G401 (cell line): ENCODE results near the gene KRT12. TPM values are rescaled to one million over a fixed set of nuclear protein-coding genes. Genes with fewer than 3 reads are reported as not detected.
"Not testable (repeated sequence)": the region's sequence is repeated elsewhere in the genome, so short reads cannot be mapped to it uniquely, and the experiment has no call there.

Experiments used
- DNase-seq: peaks from one replicate; pipeline ENCODE4 v3.0.0-alpha.2; 2015; ENCODE audit warnings: low spot score
- in situ Hi-C: cut with HindIII; loops from 2 replicates; pipeline ENCODE4 v1.10.0; 2016; ENCODE audit warnings: low sequenced_read_pairs, mixed read lengths
- total RNA-seq: library from RNA; depleted of rRNA; stranded (reverse); fragments of >200 nt; shearing (Covaris generic); gene quantifications from 2 replicates; pipeline ENCODE4 v1.2.3, GENCODE V29; 2014; rRNA removed

Gene KRT12
- total RNA-seq, 1 experiment from 2014 or later: not detected

DNA sequence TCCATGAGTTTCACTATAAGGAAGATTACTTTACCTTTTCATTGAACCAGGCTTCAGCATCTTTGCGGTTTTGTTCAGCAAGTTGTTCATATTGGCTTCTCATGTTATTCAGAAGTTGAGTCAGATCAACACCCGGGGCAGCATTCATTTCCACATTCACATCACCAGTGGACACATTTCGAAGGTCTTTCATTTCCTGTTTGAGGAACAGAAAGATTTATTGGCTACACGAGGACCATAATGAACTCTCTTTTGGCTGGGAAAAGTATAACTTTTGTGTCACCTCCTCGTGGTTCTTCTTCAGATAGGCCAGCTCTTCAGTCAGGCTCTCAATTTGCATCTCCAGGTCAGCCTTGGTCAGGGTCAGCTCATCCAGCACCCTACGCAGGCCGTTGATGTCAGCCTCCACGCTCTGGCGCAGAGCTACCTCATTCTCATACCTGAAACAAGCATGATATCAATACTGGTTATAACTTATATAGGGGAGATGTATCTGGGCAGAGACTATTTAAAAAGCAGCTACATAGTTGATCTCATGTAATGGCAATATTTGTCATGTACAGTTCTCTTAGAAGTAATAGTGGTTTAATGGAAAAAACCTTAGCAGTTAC lies 46.7 kb downstream of the KRT12 start:
- in situ Hi-C loops: no loop called here
- DNase-seq: no peak

DNA sequence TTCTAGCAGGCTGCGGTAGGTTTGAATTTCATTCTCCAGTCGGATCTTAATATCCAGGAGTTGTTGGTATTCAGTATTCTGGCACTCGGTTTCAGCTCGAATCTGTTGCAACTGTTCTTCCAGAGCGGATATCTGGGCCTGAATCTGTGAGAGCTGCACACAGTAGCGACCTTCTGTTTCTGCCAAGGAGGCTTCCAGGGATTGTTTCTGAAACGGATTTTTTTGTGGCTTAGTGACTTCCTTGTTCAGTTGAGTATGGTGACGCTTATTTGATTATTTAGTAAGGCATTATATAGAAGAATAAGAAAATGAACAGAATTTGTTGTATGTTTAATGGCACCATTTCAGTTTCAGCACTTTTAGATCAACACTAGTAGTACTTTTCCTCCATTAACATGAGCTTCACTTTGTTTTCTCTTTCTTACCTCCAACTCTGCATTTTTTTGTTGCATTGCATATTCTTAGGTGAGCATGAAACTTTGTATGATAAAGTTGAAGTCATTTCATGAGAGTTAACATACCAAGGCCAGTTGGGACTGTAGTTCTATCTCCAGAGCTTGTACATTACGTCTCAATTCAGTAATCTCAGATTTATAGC lies 47.4 kb downstream of the KRT12 start:
- DNase-seq: peak; percentile 23
- in situ Hi-C loops: no loop called here

DNA sequence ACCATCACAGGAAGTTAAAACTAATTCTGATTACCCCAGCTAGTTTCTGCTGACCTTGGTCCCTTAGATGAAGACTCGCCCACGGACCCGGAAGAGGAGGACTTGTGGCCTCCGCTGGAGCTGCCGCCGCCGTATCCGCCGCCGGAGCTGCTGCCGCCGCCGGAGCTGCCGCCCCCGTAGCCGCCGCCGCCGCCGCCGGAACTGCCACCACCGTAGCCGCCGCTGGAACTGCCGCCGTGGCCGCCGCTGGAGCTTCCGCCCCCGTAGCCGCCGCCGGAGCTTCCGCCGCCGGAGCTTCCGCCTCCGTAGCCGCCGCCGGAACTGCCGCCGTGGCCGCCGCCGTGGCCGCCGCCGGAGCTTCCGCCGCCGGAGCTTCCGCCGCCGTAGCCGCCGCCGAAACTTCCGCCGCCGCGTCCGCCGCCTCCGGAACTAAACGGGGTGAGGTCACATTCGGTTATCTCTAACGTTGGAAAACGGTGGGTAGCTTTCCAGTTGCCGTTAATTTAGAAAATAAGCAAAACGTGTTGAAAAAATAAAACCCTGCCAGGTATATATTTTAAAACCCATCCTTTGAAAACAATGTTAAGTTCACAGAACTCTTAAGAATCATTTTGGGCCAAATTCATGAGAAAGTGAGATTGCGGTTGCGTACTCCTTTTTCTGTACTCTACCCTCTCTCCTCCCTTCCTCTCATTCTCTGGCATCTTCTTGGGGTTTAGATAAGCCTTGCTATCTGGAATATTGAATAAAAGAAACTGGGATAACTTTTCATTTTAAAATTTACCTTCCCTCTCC lies 48.1 kb downstream of the KRT12 start:
- in situ Hi-C loops: no loop called here
- peak; percentile 83 for DNase-seq

DNA sequence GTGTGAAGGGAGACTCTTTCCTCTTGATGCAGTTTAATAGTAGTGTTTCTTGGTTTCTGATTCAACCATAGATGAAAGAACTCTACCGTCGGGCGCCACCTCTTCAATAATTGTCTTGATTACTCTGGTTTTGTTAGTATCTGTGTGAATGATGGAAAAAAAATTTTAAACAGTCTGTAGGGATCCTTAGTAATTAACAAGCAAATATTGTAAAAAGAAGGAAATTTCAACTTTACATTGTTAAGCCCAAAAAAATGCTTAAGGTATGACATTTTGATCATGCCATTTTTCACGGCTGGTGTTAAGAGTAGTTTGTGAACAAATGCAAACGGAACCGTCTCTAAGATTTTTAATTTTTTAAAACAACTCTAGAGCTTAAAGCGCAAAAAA lies 48.7 kb downstream of the KRT12 start:
- in situ Hi-C loops: no loop called here
- DNase-seq: no peak

DNA sequence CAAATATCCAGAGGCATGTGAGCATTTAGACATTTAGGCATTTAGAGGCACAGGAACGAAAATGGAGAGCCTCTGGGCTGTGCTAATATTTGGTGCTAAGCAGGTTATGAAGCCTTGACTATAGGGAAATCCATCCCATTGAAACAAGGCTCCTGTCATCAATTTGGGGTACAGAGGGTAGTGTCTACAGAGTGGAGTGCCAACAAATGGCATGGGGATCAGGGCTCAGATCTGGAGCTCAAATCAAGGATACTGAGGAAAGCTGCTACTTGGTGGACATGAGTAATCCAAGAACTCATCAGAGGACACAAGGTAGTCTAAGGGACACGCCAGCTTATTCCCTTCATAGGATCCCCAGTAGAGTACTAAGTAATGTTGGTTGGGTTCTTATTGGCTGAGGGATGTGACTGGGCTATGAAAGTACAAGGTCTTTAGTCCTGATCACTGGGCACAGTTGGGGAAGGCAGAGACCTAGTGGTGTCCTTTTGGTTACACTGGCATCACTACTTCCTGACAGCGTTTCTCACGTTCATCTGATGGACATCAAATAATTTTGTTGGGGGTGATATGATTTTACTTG lies 49.8 kb downstream of the KRT12 start:
- in situ Hi-C loops: no loop called here
- no peak for DNase-seq

DNA sequence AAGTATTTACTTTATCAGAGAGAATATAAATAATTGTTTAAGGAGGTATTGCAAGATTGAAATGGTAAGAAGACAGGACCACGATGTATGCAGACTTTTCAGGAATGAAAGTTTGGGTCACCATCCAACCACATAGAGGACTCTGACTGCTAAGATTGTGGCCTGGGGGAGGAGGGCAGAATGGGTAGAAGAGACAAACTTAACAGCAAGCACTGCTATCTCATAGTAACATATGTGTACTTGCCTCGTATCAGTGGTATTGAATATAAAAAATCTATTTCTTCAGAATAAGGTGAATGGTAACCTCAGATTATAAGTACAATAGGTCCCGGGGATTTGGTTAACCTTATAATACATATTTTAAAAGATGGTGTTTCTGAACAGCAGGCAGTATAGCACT lies 50.5 kb downstream of the KRT12 start:
- no peak for DNase-seq
- in situ Hi-C loops: no loop called here

DNA sequence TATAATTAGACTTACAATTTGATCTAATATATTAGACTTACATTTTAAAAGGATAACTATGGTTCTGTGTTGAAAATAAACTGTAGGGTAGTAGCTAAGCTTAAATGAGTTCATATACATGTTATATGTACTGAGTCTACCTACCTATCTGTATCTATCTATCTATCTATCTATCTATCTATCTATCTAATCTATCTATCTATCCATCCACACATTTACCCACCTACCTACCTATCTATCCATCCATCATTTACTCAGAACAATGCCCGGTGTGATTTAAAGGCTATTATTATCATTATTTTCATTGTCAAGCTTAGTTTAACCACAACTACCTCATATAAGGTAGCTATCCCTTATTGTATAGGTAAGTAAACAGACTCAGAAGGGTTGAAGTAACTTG lies 51.6 kb downstream of the KRT12 start:
- in situ Hi-C loops: no loop called here
- no peak for DNase-seq

DNA sequence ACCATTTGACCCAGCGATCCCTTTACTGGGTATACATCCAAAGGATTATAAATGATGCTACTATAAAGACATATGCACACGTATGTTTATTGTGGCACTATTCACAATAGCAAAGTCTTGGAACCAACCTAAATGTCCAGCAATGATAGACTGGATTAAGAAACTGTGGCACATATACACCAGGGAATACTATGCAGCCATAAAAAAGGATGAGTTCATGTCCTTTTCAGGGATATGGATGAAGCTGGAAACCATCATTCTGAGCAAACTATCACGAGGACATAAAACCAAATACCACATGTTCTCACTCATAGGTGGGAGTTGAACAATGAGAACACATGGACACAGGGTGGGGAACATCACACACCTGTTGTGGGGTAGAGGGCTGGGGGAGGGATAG lies 52.4 kb downstream of the KRT12 start:
- DNase-seq, in situ Hi-C loops: not testable (repeated sequence)

DNA sequence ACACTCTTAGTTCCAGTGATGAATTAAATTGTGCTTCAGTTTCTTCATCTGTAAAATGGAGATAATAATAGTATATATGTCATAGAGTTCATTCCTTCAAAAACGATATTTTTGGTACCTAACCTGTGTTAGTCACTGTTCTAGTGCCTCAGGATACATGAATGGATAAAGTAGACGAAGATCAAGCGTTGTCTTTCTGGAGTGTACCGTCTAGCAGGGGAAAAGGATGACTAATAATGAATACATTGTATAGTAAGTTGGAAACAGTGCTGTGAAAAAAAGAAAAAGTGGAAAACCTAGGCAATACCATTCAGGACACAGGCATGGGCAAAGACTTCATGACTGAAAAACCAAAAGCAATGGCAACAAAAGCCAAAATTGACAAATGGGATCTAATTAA lies 53.2 kb downstream of the KRT12 start:
- in situ Hi-C loops: no loop called here
- DNase-seq: no peak

DNA sequence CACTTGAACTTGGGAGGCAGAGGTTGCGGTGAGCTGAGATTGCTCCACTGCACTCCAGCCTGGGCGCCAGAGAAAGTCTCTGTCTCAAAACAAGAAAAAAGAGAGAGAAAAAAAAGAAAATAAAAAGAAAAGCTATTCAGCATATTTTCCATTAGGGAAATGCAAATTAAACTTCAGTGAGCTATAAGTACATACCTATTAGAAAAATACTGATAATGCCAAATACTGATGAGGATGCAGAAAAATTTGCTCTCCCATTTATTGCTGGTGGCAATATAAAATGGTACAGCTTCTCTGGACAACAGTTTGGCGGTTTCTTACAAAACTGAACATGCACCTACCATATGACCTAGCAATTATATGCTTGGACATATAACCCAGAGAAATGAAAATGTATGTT lies 54.4 kb downstream of the KRT12 start:
- in situ Hi-C loops: no loop called here

More for the DNA sequence above, 54.4 kb downstream of the KRT12 start:
- no peak for DNase-seq

Other genes starting within 250 kb of the KRT12 start
- 39.0 and 48.6 TPM in 2 replicates for gene SMARCE1, start 219.4 kb downstream of the KRT12 start, total RNA-seq
- not detected in 2 replicates for gene KRT222, start 202.0 kb downstream of the KRT12 start, total RNA-seq
- not detected in 2 replicates for gene KRT24, start 163.5 kb downstream of the KRT12 start, total RNA-seq
- gene KRT25, start 111.9 kb downstream of the KRT12 start, total RNA-seq: not detected in 2 replicates
- gene KRT26, start 95.0 kb downstream of the KRT12 start, total RNA-seq: not detected in 2 replicates
- not detected in 2 replicates for gene KRT27, start 84.7 kb downstream of the KRT12 start, total RNA-seq
- gene KRT28, start 67.3 kb downstream of the KRT12 start, total RNA-seq: not detected in 2 replicates
- 22.4 and 30.6 TPM in 2 replicates for gene KRT10, start 44.6 kb downstream of the KRT12 start, total RNA-seq
- gene KRT20, start 18.0 kb upstream of the KRT12 start, total RNA-seq: not detected in 2 replicates
- gene KRT23, start 70.4 kb upstream of the KRT12 start, total RNA-seq: not detected in 2 replicates
- not detected in 2 replicates for gene KRT39, start 99.7 kb upstream of the KRT12 start, total RNA-seq
- not detected in 2 replicates for gene KRT40, start 117.1 kb upstream of the KRT12 start, total RNA-seq
- not detected in 2 replicates for gene KRTAP3-3, start 126.9 kb upstream of the KRT12 start, total RNA-seq
- not detected in 2 replicates for gene KRTAP3-2, start 132.7 kb upstream of the KRT12 start, total RNA-seq
- not detected in 2 replicates for gene KRTAP3-1, start 141.9 kb upstream of the KRT12 start, total RNA-seq
- gene KRTAP1-5, start 160.0 kb upstream of the KRT12 start, total RNA-seq: not detected in 2 replicates
- not detected in 2 replicates for gene KRTAP1-4, start 163.0 kb upstream of the KRT12 start, total RNA-seq
- not detected in 2 replicates for gene KRTAP1-3, start 167.7 kb upstream of the KRT12 start, total RNA-seq
- not detected in 2 replicates for gene KRTAP1-1, start 174.2 kb upstream of the KRT12 start, total RNA-seq
- gene KRTAP2-1, start 180.1 kb upstream of the KRT12 start, total RNA-seq: not detected in 2 replicates
- not detected in 2 replicates for gene KRTAP2-2, start 188.0 kb upstream of the KRT12 start, total RNA-seq
- gene KRTAP2-3, start 192.9 kb upstream of the KRT12 start, total RNA-seq: not detected in 2 replicates
- gene KRTAP2-4, start 198.7 kb upstream of the KRT12 start, total RNA-seq: not detected in 2 replicates
- gene KRTAP4-7, start 216.9 kb upstream of the KRT12 start, total RNA-seq: not detected in 2 replicates
- not detected in 2 replicates for gene KRTAP4-8, start 230.9 kb upstream of the KRT12 start, total RNA-seq
- gene KRTAP4-16, start 235.0 kb upstream of the KRT12 start, total RNA-seq: not detected in 2 replicates
- gene KRTAP4-9, start 238.2 kb upstream of the KRT12 start, total RNA-seq: not detected in 2 replicates